ENCODE data around the gene PTPN13.

PTPN13 gene

GRCh38 chr4:86558797-86559196 lies 35.3 kb upstream of the PTPN13 start:
- Histone ChIP-seq H3K9me2 (replicated peaks; ENCODE audit: low read depth, low read length) (no peaks in the 10 kb centered on the region), H3K36me3 (ENCODE audit: insufficient read depth, low read length) (no peaks in the 10 kb centered on the region), H3F3A (ENCODE audit: low read depth) (no peaks in the 10 kb centered on the region), H3K4me3 (ENCODE audit: low read length, poor library complexity, severe bottlenecking) (no peak overlapping the region), H3K27me3 (ENCODE audit: insufficient read depth, low read length, poor library complexity, severe bottlenecking) (no peaks in the 10 kb centered on the region), H3K79me2 (ENCODE audit: insufficient read depth, low read length) (no peaks in the 10 kb centered on the region), H3K4me1 (ENCODE audit: insufficient read depth, low read length, poor library complexity, severe bottlenecking) (no peaks in the 10 kb centered on the region), H3K9ac (ENCODE audit: low read depth, low read length, poor library complexity, severe bottlenecking) (no peak overlapping the region), H2AFZ (ENCODE audit: low read length) (no peak overlapping the region), H4K20me1 (ENCODE audit: insufficient read depth, low read length, poor library complexity, severe bottlenecking) (no peaks in the 10 kb centered on the region), H3K9me3 (ENCODE audit: insufficient read depth, low read depth, low read length) (no peaks in the 10 kb centered on the region), H3K4me2 (ENCODE audit: low read depth, low read length, poor library complexity, severe bottlenecking) (no peak overlapping the region)
- TF ChIP-seq EZH2phosphoT487 (IDR thresholded peaks at IDR 0.05; ENCODE audit: borderline replicate concordance) = no peak
- TF ChIP-seq CTCF (conservative IDR thresholded peaks at IDR 0.05; ENCODE audit: low read length) = no peak

- no peaks in the 10 kb centered on the region for H3K79me2 ChIP-seq (ENCODE audit: insufficient read depth, low read length)
- no peaks in the 10 kb centered on the region for H3K36me3 ChIP-seq (ENCODE audit: insufficient read depth, low read length)
- H3K9me3 ChIP-seq (ENCODE audit: insufficient read depth, low read depth, low read length) = no peaks in the 10 kb centered on the region
- H4K20me1 ChIP-seq (ENCODE audit: insufficient read depth, low read length, poor library complexity, severe bottlenecking) = no peaks in the 10 kb centered on the region
- TF ChIP-seq CTCF (conservative IDR thresholded peaks at IDR 0.05; ENCODE audit: low read length) (no peak), EZH2phosphoT487 (IDR thresholded peaks at IDR 0.05; ENCODE audit: borderline replicate concordance) (no peak)
- H2AFZ ChIP-seq (ENCODE audit: low read length) = no peak overlapping the region
- H3F3A ChIP-seq (ENCODE audit: low read depth) = no peaks in the 10 kb centered on the region
- H3K9ac ChIP-seq (ENCODE audit: low read depth, low read length, poor library complexity, severe bottlenecking) = no peak overlapping the region
- no peaks in the 10 kb centered on the region for H3K4me1 ChIP-seq (ENCODE audit: insufficient read depth, low read length, poor library complexity, severe bottlenecking)
- no peaks in the 10 kb centered on the region for H3K9me2 ChIP-seq (replicated peaks; ENCODE audit: low read depth, low read length)
- H3K27me3 ChIP-seq (ENCODE audit: insufficient read depth, low read length, poor library complexity, severe bottlenecking) = no peaks in the 10 kb centered on the region
- H3K4me3 ChIP-seq (ENCODE audit: low read length, poor library complexity, severe bottlenecking) = no peak overlapping the region
- no peak overlapping the region for H3K4me2 ChIP-seq (ENCODE audit: low read depth, low read length, poor library complexity, severe bottlenecking)
Observed at GRCh38 chr4:86560447-86560846, 33.7 kb upstream of the PTPN13 start.

GRCh38 chr4:86561256-86561655 lies 32.9 kb upstream of the PTPN13 start:
- no peaks in the 10 kb centered on the region for H4K20me1 ChIP-seq (ENCODE audit: insufficient read depth, low read length, poor library complexity, severe bottlenecking)
- TF ChIP-seq CTCF (conservative IDR thresholded peaks at IDR 0.05; ENCODE audit: low read length) (no peak), EZH2phosphoT487 (IDR thresholded peaks at IDR 0.05; ENCODE audit: borderline replicate concordance) (no peak)
- H2AFZ ChIP-seq (ENCODE audit: low read length) = no peak overlapping the region
- no peak overlapping the region for H3K4me3 ChIP-seq (ENCODE audit: low read length, poor library complexity, severe bottlenecking)
- no peaks in the 10 kb centered on the region for H3K9me2 ChIP-seq (replicated peaks; ENCODE audit: low read depth, low read length)
- H3K36me3 ChIP-seq (ENCODE audit: insufficient read depth, low read length) = no peaks in the 10 kb centered on the region
- H3K9ac ChIP-seq (ENCODE audit: low read depth, low read length, poor library complexity, severe bottlenecking) = no peak overlapping the region
- no peaks in the 10 kb centered on the region for H3F3A ChIP-seq (ENCODE audit: low read depth)
- no peaks in the 10 kb centered on the region for H3K4me1 ChIP-seq (ENCODE audit: insufficient read depth, low read length, poor library complexity, severe bottlenecking)
- H3K9me3 ChIP-seq (ENCODE audit: insufficient read depth, low read depth, low read length) = no peaks in the 10 kb centered on the region
- H3K4me2 ChIP-seq (ENCODE audit: low read depth, low read length, poor library complexity, severe bottlenecking) = no peak overlapping the region
- H3K27me3 ChIP-seq (ENCODE audit: insufficient read depth, low read length, poor library complexity, severe bottlenecking) = no peaks in the 10 kb centered on the region
- no peaks in the 10 kb centered on the region for H3K79me2 ChIP-seq (ENCODE audit: insufficient read depth, low read length)

Measured in Loucy (cell line).